Ovary (tissue), 3 donors: Measurements from ENCODE around the gene LEKR1.
"Not testable (repeated sequence)": the region's sequence is repeated elsewhere in the genome, so short reads cannot be mapped to it uniquely, and the experiment has no call there.

Experiments
- CTCF ChIP-seq, 3 donors: fragments of 450-650 bp in 2 of 3; fragments of 200-600 bp in 1 of 3; IDR thresholded peaks; one replicate each; pipeline versions ENCODE4 v1.5.1 to v1.8.0; 2016 to 2022; ENCODE audit warnings: antibody characterized with exemption in 3 of 3, mild to moderate bottlenecking in 1 of 3
- POLR2A ChIP-seq: fragments of 450-650 bp; IDR thresholded peaks from one replicate; pipeline ENCODE4 v1.6.1; 2017; ENCODE audit warnings: antibody characterized with exemption, mild to moderate bottlenecking, moderate library complexity
- donor health status: DM: no; HTN: no; CAD: no.

DNA sequence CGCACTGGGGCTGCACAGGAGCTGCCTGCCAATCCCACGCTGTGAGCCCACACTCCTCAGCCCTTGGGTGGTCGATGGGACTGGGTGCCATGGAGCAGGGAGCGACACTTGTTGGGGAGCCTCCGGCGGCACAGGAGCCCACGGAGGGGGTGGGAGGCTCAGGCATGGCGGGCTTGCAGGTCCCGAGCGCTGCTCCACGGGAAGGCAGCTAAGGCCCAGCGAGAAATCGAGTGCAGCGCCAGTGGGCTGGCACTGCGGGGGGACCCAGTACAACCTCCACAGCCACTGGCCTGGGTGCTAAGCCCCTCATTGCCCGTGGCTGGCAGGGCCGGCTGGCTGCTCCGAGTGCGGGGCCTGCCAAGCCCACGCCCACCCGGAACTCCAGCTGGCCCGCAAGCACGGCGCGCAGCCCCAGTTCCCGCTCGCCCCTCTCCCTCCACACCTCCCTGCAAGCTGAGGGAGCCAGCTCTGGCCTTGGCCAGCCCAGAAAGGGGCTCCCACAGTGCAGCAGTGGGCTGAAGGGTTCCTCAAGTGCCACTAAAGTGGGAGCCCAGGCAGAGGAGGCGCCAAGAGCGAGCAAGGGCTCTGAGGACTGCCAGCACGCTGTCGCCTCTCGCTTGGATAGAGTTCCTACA, 3.4 kb upstream of the LEKR1 start:
- not testable (repeated sequence) for TF ChIP-seq CTCF (IDR thresholded peaks at IDR 0.05); POLR2A
